AG08395 (cell line): ENCODE results near the gene APBB1.
A peak's percentile ranks its signal among the peaks of the same experiment; 100 is the strongest.

ENCODE experiments used
- DNase-seq: peaks from one replicate; pipeline ENCODE4 v3.0.0; 2012; ENCODE audit warnings: mixed read lengths, low spot score

Gene APBB1

GRCh38 chr11:6391537-6392134 is 27.3 kb downstream of the APBB1 start:
- no peak for DNase-seq

GRCh38 chr11:6390718-6391469 is 28.0 kb downstream of the APBB1 start:
- no peak for DNase-seq

DNA sequence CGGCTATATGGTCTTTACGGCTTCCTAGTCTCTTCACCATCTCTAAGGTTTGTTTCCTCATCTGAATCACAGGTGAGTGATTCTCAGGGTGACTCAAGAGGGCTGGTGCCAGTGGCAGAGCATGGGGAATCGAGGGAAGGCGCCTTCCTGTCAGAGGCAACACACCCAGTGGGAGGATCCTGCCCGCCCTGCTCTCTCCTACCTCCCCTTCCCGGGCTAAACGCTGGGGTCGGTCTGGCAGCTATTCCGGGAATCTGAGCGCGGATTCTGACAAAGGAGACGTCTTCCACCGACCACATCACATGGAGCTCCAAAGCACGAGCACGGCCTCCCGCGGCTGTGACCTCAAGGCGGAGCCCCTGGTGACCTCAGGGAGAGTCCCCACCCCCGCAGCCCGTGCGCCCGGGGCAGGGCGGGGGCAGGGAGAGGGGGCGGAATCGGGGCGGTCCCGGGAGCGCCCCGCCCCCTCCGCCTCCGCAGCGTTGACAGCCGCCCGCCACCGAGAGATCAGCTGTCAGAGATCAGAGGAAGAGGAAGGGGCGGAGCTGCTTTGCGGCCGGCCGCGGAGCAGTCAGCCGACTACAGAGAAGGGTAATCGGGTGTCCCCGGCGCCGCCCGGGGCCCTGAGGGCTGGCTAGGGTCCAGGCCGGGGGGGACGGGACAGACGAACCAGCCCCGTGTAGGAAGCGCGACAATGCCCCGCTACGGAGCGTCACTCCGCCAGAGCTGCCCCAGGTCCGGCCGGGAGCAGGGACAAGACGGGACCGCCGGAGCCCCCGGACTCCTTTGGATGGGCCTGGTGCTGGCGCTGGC is 28.8 kb downstream of the APBB1 start, which contains the start of gene SMPD1:
SMPD1 (plus strand) TSS at position 570 of the 813 bp plus-strand sequence; CDS start at position 695, 125 bp downstream.
- DNase-seq = peak; percentile 94

- no peak for DNase-seq
Observed at GRCh38 chr11:6388748-6389147, 30.1 kb downstream of the APBB1 start.

DNA sequence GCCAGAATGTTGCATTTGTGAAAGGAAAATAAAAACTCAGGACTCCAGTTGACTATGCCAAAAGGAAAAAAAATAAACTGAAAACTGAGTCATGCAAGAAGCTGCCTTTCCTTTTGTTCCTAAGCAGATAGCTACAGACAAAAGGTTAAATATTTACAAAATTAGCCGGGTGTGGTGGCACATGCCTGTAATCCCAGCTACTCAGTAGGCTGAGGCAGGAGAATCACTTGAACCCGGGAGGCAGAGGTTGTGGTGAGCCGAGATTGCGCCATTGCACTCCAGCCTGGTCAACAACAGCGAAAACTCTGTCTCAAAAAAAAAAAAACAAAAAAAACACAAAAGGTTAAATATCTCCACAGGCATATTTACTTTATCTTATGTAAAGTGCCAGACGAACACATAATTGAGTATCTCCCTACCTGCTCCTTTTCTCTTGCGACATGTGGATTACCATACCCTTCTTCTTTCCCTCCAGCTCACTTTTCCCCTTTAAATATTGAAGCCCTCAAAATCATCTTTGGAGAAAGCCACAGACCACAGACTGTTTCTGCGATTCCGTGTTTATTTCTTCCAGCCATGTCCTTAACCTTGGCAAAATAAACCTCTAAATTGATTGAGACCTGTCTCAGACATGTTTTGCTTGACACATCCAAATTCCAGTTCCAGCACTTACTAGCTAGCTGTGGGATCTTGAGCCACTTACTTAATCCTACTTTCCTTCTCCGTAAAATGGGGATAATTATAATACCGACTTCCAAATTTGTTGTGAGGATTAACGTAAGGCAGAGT is 30.9 kb downstream of the APBB1 start:
- DNase-seq = no peak

DNA sequence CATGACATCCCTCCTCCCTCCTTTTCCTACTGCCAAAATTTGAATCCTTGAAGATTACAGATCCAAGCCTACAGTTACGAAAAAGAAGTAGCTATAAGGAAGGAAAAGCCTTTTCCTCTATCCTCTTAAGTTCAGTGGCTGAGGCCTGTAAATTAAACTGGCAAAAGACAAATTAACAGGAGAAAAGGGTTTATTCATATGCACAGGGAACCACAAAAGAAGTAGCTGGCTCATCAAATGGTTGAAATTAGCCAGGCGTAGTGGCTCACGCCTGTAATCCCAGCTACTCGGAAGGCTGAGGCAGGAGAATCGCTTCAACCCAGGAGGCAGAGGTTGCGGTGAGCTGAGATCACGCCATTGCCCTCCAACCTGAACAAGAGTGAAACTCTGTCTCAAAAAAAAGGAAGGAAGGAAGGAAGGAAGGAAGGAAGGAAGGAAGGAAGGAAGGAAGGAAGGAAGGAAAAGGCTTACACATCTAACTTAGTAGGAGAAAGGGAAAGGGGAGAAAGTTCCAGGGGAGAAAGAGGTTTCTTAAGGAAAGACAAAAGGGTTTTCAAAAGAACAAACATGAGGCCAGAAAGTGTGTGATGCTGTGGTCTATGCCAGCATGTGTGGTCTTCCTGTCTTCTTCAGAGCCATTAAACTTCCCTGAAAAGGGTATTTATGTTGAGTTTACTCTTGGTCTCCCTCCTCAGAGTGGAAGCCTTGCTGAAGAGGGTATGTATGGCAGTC is 33.7 kb downstream of the APBB1 start:
- no peak for DNase-seq

DNA sequence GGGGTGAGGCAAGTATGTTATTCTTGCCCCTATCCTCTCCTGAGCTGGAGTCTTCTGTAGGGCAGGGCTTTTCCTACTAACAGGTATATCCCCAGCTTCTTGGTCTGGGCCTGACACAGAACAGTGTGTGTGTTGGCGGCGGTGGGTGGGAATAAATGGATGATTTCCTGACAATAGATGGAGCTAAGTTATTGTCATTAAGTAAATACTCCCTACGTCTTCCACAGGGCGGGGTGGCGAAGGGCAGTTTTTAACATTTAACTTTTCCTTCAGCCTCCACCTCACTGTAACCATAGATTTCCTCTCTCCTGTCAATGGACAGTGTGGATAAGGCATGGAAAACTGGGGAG is 40.3 kb downstream of the APBB1 start:
- DNase-seq = no peak

- DNase-seq = no peak
Observed at GRCh38 chr11:6377902-6378639, 40.8 kb downstream of the APBB1 start.

- DNase-seq = no peak
Observed at GRCh38 chr11:6371825-6372224, 47.1 kb downstream of the APBB1 start.

- no peak for DNase-seq
Observed at GRCh38 chr11:6365659-6366058, 53.2 kb downstream of the APBB1 start.

GRCh38 chr11:6362873-6363678 is 55.8 kb downstream of the APBB1 start:
- DNase-seq = peak; percentile 91

GRCh38 chr11:6362185-6362872 is 56.6 kb downstream of the APBB1 start:
- DNase-seq = no peak

GRCh38 chr11:6360183-6360582 is 58.7 kb downstream of the APBB1 start:
- DNase-seq = no peak

DNA sequence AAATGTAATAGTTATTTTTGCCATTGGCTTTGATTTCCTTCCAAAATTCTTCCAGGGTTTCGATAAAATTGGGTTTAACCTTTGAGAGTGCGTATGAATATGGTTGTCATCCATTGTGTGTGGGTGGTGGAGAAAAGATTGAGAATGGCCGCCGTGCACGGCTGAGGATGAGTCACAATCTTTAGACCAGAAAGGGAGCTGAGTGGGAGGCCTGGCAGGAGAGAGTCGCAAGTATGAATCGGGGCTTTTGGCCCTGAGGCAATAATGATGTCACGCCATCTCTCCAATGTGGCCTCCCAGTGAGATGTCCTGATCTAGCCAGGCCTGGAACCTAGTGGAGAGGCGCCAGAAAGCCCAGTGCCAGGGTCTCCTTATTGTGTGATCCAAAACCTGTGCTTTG is 61.7 kb downstream of the APBB1 start:
- DNase-seq = peak; percentile 89

GRCh38 chr11:6356503-6357055 is 62.3 kb downstream of the APBB1 start:
- DNase-seq = no peak

- no peak for DNase-seq
Observed at GRCh38 chr11:6354651-6355485, 64.0 kb downstream of the APBB1 start.

GRCh38 chr11:6353367-6353987 is 65.4 kb downstream of the APBB1 start:
- peak; percentile 58 for DNase-seq
